Coronary artery (tissue), 2 donors: ENCODE data around the gene LMOD1.
"Not testable (repeated sequence)": the region's sequence is repeated elsewhere in the genome, so short reads cannot be mapped to it uniquely, and the experiment has no call there.

Experiments
- DNase-seq: peaks from one replicate; pipeline ENCODE4 v3.0.0-alpha.2; 2017; ENCODE audit warnings: low spot score
- H3K27ac ChIP-seq, 2 donors: fragments of 200-600 bp; sonication (generic); one replicate each; pipeline ENCODE4 v1.5.1; 2016 to 2019
- H3K4me3 ChIP-seq: fragments of 200-600 bp; sonication (generic); 2 replicates; pipeline ENCODE4 v1.5.1; 2016; ENCODE audit warnings: mild to moderate bottlenecking, moderate library complexity
- CTCF ChIP-seq: fragments of 200-600 bp; sonication (generic); IDR thresholded peaks from one replicate; pipeline ENCODE4 v1.5.1; 2019; ENCODE audit warnings: antibody characterized with exemption

LMOD1 gene

GRCh38 chr1:201905234-201905890 lies 41.0 kb downstream of the LMOD1 start:
- TF ChIP-seq CTCF = no peak

GRCh38 chr1:201904579-201904978 lies 41.8 kb downstream of the LMOD1 start:
- TF ChIP-seq CTCF = no peak
- Histone ChIP-seq H3K27ac (peak overlapping the region; percentile 87 to 97), H3K4me3 (peak overlapping the region; percentile 31)
- DNase-seq = no peak

More at GRCh38 chr1:201905234-201905890, 41.0 kb downstream of the LMOD1 start:
- Histone ChIP-seq H3K4me3 (peak overlapping the region; percentile 31), H3K27ac (peak overlapping the region; percentile 87 to 97)
- DNase-seq = no peak

DNA sequence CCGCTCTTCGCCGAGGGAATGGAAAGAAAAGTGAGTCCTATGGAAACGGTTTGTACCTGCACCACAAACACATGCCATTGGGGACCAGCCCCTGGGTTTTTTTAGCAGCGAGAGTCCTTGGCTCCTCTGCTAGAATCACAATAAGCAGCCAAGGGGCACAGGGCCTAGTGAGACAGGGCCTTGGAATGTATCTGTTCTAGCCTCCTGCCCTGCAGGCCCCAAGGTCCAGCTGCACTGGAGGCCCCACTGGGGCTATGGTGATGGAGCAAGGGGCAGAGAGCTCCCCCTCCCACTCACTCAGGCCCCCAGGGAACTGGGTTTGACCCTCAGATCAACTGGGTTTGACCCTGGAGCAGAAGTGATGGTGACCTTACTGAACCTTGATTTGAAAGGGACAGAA lies 43.2 kb downstream of the LMOD1 start:
- TF ChIP-seq CTCF = no peak
- peak; percentile 94 for DNase-seq
- Histone ChIP-seq H3K27ac (peak overlapping the region; percentile 87 to 97), H3K4me3 (peak overlapping the region; percentile 23)

- no peak for DNase-seq
- TF ChIP-seq CTCF = no peak
- peak overlapping the region; percentile 87 to 97 for H3K27ac ChIP-seq
- H3K4me3 ChIP-seq = peak overlapping the region; percentile 23
These were observed 44.1 kb downstream of the LMOD1 start for GRCh38 chr1:201902198-201902597.

- H3K4me3 ChIP-seq, DNase-seq: not testable (repeated sequence)
- peak overlapping the region; percentile 58 to 91 for H3K27ac ChIP-seq
These were observed 45.3 kb downstream of the LMOD1 start for GRCh38 chr1:201901036-201901435.

- no peak for TF ChIP-seq CTCF
- H3K4me3 ChIP-seq = no peak overlapping the region
- H3K27ac ChIP-seq = peak overlapping the region; percentile 58 to 91
- DNase-seq = no peak
These were observed 45.9 kb downstream of the LMOD1 start for GRCh38 chr1:201900476-201900875.

GRCh38 chr1:201899683-201900429 lies 46.5 kb downstream of the LMOD1 start:
- no peak for DNase-seq
- no peak for TF ChIP-seq CTCF
- Histone ChIP-seq H3K4me3 (peak overlapping the region; percentile 3), H3K27ac (peak overlapping the region; percentile 58 to 91)
